Embryonic facial prominence (tissue), 1 donor: Measurements from ENCODE around the gene DHPS.

Experiments used
- DNase-seq: peaks from one replicate; pipeline ENCODE4 v3.0.0-alpha.2; 2016; ENCODE audit errors: extremely low spot score

Gene DHPS

DNA sequence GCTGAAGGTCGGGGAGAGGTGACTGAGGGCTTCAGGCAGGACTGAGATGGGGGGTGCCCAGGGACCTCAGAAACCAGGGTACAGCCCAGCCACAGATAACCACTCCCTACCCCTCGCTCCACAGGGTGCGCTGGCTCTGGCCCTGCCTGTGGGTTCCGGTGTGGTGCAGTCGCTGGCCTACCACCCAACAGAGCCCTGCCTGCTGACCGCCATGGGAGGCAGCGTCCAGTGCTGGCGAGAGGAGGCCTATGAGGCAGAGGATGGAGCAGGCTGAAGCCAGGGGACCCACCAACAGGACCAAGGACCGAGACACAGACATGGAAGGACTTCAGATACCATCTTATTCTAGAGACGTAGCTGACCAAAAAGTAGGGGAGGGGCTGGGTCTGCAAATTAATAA, 6.3 kb downstream of the DHPS start:
- DNase-seq, result no peak

DNA sequence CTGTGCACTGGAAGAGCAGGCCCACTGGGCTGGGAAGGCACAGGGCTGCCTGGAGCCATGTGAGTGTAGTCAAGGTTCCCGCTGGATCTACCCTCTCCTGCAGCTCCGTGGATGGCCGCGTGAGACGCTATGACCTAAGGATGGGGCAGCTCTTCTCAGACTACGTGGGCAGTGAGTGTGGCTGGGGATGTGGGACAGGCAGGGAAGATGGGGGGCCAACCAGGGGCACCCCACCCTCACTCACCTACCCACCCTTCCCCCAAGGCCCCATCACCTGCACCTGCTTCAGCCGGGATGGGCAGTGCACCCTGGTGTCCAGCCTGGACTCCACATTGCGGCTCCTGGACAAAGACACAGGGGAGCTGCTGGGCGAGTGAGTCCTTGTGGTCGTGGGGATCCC, 8.9 kb downstream of the DHPS start:
- no peak for DNase-seq

DNA sequence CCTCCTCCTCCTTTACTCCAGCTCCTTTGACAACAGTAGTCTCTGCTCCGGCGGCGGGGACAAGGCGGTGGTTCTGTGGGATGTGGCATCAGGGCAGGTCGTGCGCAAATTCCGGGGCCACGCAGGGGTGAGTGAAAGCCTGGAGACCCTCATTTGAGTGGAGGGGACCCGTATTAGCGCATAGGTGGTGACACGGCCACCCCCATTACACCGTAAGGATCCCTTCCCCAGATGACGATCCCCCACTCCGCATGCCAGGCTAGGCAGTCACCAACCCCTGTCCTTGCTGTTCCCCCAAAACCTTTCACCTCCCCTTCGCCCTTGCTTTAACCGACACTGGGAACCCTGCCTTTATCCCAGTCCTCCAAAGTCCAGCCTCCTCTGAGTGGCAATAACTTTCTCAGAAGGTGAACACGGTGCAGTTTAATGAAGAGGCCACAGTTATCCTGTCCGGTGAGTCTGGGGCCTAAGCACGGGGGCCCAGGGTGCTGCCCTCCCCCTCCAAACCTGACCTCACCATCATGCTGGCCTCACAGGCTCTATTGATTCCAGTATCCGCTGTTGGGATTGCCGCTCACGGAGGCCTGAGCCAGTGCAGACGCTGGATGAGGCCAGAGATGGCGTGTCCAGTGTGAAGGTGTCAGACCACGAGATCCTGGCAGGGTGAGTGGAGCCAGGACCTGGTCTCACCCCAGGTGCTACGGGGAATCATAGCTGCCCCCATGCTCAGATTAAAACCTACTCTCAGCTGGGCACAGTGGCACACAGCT, 11.3 kb downstream of the DHPS start:
- no peak for DNase-seq

DNA sequence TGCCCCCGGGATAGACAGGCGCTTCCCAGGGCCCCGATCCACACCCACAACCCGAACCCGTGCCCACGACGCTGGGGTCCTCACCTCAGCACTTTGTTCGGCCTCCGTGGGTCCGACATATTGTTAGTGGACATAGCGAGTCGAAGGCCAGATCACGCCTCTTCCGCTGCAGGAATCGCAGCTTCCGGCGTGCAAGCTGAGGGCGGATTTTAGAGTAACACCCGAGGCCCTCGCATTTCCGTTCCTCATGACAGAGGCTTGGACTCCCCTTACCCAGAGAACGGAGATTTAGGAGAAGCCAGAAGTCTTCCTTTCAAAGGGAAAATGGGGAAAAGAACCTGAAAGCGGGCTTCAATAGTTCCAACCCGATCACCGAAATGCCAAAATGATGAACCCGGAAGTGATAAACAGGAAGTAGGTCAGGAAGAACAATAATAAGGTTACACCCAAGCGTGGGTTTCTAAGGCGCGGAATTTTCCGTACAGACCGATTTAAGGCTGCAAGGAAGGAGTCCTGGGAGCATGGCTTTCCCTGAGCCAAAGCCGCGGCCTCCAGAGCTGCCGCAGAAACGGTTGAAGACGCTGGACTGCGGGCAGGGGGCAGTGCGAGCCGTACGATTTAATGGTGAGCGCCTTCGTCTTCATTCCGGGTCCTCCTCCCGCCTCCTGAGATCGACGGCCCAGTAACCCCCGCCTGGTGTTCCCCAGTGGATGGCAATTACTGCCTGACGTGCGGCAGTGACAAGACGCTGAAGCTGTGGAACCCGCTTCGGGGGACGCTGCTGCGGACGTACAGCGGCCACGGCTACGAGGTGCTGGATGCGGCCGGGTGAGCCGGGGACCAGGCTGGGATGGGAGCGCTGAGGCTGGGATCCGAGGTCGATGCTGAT, 12.2 kb downstream of the DHPS start:
- peak; percentile 70 for DNase-seq

DNA sequence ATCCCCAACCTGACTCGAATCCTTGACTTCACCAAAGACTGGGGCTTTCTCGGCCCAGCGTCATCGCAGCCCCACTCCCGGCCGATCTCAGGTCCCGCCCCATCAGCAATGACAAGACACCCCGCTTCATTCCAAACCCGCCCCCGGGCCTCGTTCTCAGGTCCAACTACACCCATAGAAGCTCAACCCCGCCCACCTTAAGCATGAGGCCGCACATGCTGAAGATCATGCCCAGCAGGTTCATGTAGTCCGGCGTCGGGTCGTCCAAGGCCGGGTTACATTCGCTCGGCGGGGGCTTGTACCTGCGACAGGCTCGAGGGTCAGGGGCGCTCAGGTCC, 12.8 kb downstream of the DHPS start:
- no peak for DNase-seq

DNA sequence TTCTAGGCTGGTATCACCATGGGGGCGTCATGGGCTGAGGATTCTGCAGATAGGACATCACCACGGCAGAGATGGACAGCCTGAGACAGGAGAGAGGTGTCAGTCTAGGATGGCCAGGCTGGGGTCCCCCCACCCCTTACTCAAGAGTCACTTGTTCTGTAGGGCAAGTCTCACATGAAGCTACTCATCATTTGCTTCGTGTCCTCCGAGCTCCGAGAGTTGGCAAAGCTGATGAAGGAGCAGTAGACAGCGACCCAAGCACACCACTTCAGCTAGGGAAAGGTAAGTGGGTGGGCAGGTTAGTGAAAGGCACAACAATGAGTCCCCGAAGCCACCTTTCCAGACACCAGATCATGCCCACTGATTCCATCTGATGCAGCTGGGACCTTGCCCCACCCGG, 13.3 kb downstream of the DHPS start:
- no peak for DNase-seq

DNA sequence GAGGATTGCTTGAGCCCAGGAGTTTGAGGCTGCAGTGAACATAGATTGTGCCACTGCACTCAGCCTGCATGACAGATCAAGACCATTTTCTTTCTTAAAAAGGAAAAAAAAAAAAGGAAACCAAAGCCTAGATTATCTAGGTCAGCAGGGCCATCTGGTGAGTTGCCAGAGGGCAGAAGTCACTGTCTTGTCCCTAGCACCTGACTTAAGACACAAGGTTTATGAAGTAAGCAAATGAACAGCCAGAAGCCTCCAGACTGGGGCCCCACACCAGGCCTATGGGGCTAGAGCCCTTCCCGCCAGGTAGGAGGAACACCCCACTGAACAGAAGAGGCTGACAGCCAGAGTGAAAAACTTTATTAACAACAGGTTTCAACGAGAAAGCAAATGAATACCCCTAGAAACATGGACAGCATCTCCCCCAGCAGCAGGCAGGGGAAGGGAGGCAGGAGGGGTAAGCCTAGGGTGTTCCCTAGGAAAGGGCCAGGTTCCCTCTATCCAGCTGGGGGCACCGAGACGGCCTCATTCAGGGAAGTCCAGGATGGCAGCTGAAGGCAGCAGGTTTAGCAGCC, 13.9 kb downstream of the DHPS start:
- no peak for DNase-seq

DNA sequence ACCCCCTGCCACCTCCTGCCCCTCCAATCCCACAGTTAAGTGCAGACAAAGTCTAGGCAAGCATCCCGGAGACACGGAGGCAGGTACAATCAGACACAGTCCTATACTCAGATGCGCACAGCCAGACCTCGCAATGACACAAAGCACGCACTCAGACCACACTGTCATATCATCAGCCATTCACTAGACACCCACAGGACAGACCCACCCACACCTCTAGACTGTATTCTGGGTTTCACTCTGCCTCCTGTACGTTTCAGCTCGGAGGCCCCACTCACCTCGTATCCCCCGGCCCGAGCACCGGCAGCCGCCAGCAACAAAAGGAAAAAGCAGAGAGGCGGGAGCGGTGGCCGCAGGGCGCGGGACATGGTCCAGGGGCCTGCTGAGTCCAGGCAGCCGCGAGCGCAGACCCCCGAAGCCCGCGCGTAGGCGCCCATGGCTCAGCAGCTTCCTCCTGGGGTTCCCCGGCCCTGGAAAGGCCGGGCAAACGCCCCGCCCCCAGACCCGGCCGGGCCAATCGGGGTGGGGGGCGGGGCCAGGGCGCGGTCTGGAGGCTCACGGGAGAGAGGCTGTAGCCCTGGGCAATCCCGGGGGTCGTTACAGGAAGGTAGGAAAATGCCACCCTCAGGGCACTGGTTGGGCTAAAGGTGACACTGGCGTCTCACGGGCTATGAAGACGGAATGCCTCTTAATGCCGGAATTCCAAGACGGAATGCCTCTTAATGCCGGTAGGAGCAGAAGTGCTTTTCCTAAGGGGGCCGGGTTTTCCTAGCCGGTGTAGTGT, 15.2 kb downstream of the DHPS start, which contains the start of the genes MAN2B1 and WDR83:
Gene MAN2B1, minus strand, starts transcription at position 478 of the 784 bp plus-strand sequence. Its CDS starts 41 bp downstream, at position 437.
Gene WDR83, plus strand, starts transcription at position 543 of the 784 bp plus-strand sequence. CDS start 2,984 bp downstream, outside the sequence.
- no peak for DNase-seq

DNA sequence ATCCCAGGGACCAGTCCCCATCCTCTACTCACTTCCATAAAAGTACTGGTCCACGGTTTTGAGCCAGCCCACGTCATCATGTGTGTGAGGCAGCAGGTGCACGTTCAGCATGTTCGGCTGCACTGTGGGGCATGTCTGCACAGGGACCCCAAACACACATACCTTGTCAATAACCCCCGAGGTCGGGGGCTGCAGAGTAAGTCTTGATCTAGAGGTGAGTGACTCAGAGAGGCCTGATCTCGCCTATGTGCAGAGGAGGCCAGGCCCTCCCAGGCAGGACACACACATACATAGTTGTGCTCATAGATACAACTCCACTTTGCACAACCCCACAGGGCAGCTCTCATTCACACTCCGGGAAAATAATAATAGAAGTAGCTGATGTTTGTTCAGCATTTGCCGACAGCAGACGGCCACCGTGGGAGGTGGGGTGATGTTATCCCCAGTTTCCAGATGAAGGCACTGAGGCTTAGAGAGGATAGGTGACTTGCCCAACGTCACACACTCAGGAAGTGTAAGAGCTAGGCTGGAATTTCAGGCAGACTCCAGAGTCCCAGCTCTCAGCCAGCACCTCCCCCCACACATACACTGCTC, 15.9 kb downstream of the DHPS start:
- DNase-seq, result no peak

DNA sequence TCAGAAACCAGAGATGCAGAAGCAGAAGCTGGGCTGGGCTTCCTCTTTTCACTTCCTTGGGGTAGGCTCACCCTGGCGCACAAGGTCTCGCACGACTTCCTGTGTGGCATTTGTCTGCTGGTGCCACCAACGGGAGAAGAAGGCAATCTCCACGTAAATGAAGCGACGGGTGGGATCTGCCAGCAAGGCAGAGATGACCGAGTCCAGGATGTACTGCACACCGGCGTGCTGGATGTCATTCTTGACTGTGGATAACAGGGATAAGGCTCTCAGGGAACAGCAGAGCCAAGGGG, 16.5 kb downstream of the DHPS start:
- DNase-seq, result no peak

DNA sequence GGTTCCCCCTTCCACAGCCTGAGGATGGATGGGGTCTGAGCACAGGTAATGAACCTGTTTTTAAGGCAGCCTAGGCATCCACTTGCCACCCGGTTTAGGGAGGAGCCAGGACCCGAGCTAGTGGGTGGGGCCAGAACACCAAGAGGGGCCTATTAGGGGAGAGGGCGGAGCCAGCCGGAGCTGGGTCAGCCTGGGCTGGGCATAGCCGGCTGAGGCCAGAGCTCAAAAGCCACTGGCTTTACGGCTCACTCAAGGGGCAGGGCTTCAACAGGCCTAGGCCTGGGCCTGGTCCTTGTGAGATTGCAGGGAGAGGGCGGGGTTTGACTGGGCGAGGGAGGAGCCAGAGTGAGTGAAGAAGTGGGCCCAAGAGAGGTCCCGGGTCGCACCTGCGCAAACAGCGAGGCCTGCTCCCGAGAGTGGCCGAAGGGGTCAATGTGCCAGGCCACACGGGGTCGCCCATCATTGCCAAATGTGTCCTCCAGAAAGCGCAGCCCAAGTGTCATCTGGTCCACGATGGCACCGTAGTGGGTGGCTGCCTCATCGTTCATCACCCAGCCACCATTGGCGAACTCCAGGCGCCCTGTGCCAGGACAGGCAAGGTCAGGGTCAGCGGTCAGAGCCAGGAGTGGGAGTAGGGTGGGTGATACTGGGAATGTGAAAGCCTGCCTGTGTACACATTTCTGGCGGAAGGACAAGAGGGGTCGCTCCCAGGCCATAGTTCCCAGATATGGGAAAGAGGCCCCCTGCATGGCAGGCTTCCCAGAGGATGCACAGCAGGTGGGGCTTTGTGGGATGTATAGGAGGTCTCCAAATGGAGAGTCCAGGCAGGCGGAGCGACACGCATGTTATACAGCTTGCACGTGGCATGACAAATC, 17.0 kb downstream of the DHPS start:
- no peak for DNase-seq

DNA sequence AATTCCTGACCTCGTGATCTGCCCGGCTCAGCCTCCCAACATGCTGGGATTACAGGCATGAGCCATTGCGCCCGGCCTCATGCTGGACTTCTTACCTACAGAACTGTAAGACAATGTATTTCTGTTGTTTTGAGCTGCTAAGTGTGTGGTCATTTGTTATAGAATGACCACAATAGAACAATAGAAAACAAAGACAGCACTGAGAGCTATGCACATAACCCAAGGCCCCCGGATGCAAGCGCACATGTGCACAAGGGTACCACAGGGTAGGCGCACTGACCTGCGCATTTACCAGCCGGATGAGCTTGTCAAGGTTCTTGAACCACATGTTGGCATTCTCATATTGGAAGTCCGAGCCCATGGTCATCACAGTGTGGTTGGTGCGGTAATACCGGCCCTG, 20.7 kb downstream of the DHPS start:
- DNase-seq, result no peak

DNA sequence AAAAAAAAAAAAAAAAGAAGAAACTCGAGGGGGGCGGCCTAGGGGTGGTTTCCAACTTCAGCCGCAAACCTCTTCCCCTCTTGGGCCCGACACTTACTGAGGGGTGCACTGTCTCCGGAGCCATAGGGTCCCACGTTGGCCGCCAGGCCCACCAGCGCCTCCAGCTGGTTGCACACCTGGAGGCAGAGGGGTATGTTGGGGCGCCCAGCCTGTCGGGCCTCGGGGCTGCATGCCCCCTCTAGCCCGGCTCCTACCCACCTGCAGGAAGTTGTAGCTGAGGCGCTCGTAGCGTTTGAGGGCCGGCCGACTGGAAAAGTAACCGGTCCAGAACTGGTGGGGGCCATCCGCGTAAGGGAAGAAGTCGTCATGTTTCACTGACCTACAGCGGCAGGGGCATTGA, 23.7 kb downstream of the DHPS start:
- no peak for DNase-seq

DNA sequence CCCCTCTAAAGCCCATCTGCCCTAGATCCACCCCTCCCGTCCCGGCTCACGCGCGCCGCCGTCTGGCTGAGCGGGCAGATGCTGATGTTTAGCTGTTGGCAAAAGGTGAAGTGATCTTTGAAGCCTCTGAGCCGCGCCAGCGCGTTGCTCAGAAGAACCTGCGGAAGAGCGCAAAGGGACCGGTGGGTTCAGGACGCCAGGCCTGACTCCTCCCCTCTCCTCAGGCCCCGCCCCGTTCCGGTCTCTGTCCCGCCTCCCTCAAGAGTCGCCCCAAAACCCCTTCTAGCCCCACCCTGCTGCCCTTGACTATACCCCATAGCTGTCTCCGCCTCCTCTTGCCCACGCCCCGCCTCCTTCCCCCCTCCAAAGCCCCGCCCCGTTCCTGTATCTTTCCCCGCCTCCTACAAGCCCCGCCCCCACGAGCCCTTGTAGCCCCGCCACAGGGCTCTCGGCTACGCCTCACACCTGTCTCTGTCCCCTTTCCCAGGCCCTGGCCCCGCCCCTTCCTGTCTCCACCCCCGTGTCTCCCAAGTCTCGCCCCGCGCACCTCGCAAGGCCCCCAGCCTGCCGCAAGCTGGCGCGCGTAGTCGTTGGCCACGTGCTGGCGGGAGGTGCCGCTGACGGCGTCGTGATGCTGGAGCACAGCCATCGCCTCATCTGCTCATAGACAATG, 24.6 kb downstream of the DHPS start:
- no peak for DNase-seq

DNA sequence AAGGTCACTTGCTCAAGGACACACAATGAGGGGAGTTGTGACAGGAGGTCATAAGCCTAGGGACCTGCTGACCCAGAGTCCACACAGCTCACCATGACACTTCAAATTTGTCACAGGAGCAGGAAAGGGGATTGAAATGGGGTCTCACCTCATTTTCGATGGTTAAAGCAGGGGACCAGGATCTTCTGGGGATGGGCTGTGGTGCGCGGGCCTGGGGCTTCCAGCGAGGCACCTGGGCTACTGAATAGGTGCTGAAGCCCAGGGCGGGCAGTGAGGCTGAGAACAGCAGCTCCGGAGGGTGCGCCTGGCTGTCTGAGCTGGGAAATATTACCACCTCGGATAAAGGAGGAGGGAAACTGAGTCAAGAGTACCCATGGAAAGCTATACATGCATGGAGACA, 26.1 kb downstream of the DHPS start:
- DNase-seq, result no peak

DNA sequence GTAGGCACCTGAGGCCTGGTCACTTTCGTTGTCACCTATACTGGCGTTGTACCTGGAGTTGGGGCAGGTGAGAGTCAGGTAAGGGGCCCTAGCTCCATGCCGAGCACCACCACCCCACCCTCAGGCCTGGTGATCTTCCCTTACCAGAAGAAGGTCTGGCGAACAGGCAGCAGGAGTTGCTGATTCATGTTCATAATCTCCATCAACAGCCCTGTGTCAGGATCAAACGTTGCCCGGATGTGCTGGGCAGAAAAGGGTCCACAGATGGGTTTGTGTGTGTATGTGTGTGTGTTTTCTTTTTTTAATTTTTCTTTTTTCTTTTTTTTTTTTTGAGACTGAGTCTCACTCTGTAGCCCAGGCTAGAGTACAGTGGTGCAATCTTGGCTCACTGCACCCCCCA, 29.5 kb downstream of the DHPS start:
- no peak for DNase-seq

DNA sequence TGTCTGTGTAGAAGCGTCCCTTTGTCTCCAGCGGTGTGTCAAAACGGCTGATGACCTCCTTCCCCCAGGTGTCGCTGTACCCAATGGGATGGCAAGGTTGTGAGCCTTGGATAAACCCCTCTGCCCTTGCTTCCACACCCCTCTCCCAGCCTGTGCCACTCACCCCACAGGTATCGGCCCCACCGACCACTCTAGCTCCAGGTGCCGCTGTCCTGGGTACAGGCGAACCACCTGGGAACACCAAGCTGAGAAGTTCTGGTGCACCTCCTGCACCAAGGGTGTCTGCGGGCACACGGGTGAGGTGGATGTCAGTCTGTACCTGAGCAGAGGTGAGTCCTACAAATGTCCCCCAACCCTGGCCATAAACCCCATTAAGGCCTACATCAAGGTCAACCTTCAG, 31.7 kb downstream of the DHPS start:
- DNase-seq, result no peak

DNA sequence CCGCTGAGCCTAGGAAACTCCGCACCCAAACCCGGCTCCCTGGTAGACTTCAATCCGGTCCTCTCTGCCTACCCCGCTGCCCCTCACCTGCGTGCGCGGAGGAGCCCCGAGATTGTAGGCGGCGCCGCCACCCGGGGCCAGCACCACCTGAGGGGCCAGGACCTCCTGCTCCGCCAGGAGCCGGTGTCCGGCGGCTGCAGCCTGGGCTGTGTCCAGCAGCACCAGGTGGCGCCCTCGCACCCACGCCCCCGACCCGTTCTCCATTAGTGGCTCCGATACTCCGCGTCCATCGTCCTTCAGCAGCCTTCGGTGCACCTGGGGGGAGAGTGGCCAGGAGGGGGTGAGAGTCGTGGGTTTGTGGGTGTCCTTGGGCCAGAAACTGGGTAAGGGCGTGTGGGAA, 33.6 kb downstream of the DHPS start:
- DNase-seq, result no peak

DNA sequence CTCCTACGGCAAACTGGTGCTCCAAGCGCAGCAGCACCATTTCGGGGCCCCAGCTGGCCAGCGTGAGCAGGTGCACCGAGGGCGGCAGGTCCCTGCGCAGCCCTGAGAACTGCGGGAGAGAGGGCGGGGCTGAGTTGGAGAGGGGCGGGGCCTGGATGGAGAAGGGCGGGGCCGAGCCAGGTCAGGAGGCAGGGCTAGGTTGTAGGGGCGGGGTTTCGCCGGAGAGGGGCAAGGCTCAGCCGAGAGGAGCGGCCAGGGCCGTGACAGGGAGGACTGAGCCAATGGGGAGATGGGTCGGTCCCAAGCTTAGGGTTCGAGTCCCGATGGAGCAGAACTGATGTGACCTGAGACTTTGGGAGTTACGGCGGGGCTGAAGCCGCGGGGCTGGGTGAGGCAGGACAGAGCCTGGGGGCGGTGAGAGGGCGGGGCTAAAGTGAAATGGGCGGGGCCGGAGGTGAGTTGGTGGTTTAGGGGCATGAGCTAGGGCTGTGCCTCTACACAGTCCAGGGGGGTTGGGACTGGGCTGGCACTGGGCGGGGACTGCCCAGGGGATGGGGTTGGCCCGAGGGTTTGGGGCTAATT, 34.1 kb downstream of the DHPS start:
- no peak for DNase-seq

DNA sequence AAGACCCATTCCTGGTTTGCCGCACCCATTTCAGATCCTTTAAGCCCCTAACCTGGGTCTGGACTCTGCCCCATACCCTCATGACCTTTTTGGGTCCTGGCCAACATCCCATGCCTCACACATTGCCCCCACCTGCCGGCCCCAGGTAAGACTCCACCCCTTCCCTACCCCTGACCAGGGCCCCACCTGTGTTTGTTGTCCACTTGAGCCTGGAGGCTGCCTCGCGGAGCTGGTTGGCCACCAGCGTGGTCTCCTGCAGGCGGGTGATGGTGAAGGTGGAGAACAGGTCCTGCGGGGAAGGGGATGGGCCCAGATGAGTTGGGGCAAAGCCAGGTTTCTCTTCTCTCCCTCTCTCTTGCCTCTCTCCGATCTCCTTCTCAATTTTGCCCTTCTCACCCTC, 34.6 kb downstream of the DHPS start:
- DNase-seq, result no peak
